Activated T-helper 9 cell treated with anti-CD3 and anti-CD28 coated beads, Interleukin-2, amount 50 U/mL, for 16 hours (primary cell): ENCODE data around the gene ATXN1.

Experiments used
- DNase-seq: peaks from one replicate; pipeline ENCODE4 v3.0.0-alpha.2; 2020; ENCODE audit warnings: low read depth

The ATXN1 gene

DNA sequence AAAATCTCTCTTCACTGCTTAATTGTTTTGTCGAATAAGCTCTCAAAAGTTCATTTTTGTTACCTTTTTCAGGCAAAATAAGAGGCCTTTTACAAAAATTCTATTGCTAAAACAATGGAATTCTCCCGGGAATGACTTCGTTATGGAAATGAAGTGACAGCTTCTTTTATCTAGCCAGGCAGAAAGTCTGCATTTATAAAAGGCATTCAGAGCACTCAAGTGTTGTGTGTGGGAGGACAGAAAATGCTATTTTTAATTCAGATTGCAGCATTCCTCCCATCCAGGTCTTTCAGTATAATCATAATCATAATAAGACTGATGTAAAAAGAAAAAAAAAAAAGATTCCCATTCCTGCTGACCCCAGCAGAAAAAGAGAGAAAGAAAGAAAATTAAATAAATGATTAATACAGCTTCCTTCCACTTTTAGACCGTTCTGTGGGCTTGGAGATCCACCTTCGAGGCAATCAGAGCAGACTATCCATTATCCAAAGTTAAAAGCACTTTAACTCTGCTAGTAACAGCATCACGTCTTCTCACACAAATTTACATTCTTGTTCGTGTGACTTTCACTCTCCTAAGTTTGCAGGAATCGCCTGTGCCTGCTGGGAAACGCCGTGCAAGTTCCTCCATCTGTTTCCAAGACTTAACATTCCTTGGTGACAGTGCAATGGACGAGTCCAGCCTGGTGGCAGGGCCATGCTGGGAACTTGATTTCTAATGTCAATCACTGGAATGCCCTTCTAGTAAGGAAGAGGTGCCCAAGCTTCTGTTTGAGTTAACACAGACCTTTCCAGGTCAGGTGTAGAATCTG, 264.1 kb downstream of the ATXN1 start:
- DNase-seq, result no peak

DNA sequence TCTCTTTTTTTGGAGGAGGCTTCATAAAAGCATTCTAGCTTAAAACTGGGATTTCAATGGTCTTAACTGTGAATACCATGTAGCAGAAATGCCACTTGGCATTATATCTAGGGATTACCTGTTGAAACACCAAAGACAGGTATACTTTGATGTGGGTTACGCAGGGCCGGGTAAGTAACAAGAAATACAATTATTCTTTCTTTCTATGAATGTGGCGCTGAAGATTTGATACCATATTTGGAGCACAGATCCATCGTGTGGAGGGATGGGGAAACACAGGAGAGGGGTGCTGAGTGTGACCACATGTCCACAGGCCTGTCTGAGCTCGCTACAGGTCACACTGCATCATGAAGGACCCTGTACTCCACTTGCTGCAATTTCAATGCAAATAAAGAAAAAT, 265.1 kb downstream of the ATXN1 start:
- DNase-seq, result no peak

GRCh38 chr6:16494793-16495192, 266.5 kb downstream of the ATXN1 start:
- DNase-seq, result no peak

DNA sequence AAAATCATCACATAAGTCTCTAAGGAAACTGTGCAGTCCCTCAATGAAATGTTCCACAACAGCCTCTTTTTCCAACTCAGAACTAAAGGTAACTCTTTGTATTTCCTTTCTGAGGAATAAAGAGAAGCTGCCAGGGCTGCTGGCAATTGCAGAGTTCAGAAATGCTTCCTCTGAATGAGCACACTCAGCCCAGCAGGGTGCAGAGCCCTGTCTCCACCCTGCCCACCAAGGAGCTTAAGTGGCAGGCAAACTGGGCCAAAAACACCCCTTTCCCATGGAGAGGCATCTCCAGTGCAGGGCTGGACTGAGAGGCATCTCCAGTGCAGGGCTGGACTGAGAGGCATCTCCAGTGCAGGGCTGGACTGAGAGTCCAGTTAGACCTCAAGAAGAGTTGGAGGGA, 267.5 kb downstream of the ATXN1 start:
- DNase-seq, result no peak

DNA sequence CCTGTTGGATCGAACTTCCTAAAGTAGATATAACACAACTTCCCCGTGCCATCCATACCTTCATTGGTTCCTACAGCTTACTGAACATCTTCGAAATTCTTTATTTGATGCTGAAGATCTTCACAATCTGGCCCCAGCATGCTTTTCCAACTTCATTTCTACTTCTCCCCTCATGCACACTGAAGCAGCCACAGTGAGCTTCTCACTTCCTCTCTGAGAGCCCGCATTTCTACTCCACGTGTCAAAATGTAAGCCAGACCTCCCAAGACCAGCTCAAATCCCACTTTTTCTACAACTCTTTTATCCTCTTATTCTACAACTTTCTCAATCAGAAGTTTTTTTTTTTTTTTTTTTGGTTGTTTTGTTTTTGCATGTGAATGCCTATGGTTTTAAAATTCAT, 268.1 kb downstream of the ATXN1 start:
- DNase-seq, result no peak

DNA sequence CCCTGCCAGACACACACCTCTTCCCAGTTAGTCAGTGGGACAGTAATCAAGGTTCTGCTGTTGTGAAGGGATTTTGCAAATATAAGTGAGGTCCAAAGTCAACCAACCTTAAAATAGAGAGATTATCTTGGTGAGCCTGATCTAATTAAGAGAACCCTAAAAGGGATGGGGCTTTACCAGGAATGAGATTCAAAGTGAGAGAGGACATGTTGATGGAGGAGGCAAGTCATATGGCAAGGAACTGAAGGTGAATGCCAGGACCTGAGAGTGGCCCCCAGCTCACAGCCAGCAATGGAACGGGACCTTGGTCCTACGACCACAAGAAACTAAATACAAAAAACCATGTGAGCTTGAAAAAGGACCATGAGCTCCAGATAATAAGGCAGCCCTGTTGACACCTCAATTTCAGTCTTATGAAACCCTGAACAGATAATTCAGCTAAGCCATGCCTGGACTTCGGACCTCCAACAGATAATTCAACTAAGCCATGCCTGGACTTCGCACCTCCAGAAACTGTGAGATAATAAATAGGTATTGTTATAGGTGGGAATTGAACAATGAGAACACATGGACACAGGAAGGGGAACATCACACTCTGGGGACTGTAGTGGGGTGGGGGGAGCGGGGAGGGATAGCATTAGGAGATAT, 269.5 kb downstream of the ATXN1 start:
- no peak for DNase-seq

DNA sequence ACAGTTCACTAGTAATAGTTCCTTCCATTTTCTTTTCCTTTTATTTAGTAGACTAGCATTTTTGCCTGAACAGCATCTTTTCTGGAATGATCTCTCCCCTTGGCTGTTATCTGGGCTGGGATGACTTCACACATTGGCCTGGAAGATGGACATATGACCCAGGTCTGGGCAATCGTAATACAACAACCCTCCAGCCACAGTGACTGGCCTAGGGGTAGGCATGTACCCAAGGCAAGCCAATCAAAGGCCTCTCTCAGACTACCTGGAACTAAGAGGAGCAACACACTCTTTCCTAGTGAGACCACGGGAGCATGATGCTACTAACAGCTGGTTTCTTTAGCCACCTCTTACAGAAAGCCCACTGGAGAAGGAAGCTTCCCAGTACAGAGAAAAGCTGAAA, 270.6 kb downstream of the ATXN1 start:
- DNase-seq, result no peak

DNA sequence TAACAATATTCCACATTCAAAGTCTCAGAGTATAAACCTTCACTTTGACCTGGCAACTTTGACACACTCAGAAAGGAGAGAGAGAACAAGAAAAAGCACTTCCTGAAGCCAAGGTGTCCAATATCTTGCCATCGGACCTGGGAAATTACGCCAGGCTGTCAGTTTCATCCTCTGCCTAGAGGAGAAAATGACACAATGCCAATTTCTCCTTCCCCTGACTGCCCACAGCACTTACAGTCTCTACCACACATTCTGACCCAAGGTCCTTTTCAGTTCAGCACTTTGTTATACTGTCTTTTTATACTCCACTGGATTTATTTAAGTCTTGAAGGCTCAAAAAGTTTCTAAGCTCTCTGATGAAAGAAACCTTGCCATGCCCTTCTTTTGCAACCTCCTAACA, 272.4 kb downstream of the ATXN1 start:
- DNase-seq, result no peak

DNA sequence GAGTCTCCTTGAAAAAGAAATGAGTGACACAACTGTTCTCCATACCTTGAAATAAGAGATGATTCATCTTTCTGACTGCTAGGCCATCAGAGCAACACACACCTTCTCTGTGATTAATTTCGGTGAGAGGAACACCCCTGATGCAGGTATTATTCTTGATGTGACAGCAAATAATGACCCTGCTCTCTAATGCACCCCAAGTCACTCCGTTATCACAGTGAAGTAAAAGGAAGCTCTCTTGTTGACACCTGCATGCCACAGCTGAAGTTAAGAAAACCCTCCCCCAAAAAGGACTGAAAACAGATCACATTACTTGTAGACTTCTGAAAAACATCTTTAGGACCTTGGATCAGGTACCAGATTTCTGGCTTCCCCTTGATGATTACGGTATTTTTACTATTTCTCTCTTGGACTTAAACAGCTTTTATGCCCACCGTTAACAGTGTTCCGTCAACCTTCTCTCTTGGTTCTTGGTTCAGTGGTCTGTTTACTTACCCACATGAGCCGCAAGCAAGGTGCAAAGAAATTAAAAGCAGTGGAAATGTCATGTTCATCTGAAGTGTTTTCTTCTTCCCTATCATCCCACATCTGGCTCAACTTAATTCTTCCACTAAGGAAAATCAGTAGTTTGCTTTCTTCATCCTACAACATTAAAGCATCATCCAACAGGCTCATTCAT, 273.1 kb downstream of the ATXN1 start:
- DNase-seq, result no peak

- DNase-seq, result peak; percentile 53
Measured at GRCh38 chr6:16486661-16487060, 274.6 kb downstream of the ATXN1 start.

DNA sequence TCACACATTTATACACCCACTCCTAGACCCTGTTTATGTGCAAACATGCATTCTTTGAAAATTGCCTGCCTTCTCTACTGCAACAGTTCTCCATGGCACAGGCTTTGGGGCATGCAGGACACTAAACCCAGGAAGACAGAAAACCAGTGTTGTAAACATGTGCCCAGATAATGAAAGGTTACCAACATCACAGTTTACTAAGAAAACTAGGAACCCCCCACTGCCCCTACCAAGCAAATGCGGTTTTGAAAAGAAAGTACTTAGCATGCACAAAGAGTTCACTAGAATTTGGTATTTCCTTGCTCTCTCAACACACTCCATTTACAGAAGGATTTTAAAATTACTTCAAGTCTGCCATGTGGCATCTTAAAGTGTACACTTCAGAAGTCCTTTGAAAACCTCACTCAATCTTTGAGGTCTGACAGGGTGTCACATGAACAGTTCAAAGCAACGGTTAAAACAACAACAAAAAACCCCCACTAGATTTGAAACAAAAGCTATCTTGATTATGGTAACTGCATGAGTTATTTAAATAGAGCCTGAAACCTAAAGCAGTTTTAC, 277.9 kb downstream of the ATXN1 start:
- DNase-seq, result no peak

GRCh38 chr6:16482702-16483314, 278.5 kb downstream of the ATXN1 start:
- DNase-seq, result no peak

GRCh38 chr6:16481697-16482399, 279.4 kb downstream of the ATXN1 start:
- DNase-seq, result peak; percentile 46

DNA sequence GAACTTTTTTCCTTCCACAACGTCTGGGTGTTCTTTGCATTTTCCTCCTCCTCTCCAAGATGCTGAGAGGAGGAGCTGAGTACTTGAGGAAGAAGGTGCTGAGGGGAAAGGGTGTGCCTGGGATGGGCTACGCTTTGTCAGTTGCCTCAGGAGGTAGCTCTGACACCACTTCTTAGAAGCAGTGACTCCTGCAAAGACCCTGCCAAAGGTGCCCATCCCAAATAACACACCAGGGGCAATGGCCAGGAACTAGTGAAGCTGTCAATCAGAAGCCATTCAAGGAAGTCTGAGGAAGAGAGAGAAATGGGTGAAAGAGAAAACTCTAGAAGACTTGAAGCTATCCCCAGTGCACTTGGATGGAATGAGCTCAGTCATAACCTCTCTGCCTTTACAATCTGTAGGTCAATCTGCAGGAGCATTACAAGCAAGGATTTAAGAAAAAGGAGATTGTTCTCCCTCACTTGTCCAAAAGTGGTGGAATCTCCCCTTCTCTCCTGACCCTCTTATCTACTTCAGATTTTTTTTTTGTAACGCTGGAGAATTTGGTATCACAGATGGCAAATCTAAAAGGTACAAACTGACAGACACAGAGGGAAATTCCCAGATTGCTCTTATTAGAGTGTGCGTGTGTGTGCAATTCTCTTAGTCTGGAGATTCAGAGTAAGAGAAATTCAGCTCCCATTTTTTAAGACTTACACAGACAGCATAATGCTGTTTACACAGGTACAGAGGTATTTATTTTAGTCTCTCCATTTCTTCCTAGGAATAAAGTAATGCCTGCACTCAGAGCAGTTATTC, 280.3 kb downstream of the ATXN1 start:
- no peak for DNase-seq

GRCh38 chr6:16477367-16478149, 283.7 kb downstream of the ATXN1 start:
- no peak for DNase-seq

GRCh38 chr6:16476861-16477260, 284.4 kb downstream of the ATXN1 start:
- no peak for DNase-seq

- no peak for DNase-seq
Measured at GRCh38 chr6:16475494-16475781, 285.8 kb downstream of the ATXN1 start.

DNA sequence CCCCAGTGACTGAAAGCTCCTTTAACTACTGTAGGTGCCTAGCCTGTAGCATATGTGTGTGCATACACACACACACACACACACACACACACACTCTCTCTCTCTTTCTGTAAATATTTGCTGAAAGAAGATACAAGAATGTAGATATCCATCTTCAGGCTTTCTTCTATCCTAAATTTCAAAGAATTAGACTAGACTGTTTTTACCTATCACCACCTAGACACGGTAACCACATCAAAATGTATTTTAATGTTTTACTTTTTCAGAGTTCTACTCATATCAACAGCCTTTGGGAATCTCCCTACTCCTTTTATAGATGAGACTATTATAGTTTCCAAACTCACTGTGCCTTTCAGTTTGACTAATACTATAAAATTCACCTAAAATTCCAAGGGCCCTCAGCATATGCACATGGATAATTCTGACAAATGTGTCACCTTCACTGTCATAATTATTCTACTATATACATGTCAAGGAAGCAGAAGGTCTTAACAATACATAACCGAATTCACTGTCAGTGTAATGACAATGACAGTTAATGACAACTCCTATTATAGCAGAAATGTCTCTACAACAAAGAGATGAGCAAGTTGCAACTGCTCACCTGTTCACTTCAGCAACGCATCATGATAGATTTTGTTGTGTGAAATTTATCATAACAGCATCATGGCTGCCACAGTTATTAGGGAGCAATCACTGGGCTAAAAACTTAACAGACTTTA, 286.3 kb downstream of the ATXN1 start:
- DNase-seq, result no peak

GRCh38 chr6:16473908-16474771, 287.1 kb downstream of the ATXN1 start:
- no peak for DNase-seq
